HG03097 (cell line): ENCODE data around the gene SYCE1.
"Not testable (repeated sequence)": the region's sequence is repeated elsewhere in the genome, so short reads cannot be mapped to it uniquely, and the experiment has no call there.

Experiments used
- ATAC-seq: cut with Tn5 transposase; IDR thresholded peaks from one replicate; pipeline ENCODE4 v1.9.1; 2021; ENCODE audit not compliant: unreplicated experiment, low FRiP score

Gene SYCE1, protein sequence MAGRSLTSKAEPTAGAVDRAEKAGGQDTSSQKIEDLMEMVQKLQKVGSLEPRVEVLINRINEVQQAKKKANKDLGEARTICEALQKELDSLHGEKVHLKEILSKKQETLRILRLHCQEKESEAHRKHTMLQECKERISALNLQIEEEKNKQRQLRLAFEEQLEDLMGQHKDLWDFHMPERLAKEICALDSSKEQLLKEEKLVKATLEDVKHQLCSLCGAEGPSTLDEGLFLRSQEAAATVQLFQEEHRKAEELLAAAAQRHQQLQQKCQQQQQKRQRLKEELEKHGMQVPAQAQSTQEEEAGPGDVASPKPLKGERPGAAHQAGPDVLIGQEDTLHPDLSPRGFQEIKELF

DNA sequence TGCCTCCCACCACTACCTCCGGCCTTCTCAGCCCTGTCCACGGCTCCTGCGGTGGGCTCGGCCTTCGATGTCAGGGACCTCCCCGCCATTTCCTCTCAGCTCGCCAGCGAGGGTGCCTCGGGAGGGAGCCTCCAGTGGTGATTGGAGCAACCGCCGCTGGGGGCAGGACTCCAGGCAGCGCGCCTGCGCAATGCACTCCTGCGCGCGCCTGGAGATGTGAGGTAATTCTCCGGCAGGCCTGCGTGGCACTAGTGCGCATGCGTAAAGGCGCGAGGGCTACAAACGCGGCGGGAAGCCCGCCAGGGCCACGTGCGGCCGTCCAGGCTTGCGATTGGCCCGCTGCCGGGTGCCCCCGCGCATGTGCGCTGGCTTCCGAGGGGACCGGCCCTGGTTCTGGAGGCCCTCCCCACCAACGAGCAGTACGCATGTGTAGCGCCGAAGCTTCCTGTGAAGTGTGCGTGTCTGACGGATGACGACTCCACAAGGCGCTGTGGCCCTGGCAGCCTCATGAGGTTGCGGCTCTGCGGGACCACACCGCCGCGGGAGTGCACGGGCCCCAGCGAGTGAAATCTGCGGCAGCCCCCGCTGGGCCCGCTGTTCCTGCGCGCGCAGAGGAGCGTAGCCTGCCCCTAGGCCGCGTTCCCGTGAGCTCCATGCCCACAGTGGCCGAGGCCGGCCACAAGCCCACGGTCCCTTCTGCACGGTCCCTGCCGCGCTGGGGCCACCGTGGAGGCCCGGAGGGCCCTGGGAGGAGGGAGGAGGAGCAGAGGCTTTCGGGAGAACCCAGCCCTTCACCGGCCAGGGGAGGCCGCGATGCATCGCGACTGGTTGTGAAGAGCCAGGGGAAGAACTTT, at the start of gene SYCE1:
SYCE1 (minus strand) TSS at position 143 of the 854 bp plus-strand sequence; CDS start at position 89, 54 bp downstream.
- no peak for ATAC-seq

DNA sequence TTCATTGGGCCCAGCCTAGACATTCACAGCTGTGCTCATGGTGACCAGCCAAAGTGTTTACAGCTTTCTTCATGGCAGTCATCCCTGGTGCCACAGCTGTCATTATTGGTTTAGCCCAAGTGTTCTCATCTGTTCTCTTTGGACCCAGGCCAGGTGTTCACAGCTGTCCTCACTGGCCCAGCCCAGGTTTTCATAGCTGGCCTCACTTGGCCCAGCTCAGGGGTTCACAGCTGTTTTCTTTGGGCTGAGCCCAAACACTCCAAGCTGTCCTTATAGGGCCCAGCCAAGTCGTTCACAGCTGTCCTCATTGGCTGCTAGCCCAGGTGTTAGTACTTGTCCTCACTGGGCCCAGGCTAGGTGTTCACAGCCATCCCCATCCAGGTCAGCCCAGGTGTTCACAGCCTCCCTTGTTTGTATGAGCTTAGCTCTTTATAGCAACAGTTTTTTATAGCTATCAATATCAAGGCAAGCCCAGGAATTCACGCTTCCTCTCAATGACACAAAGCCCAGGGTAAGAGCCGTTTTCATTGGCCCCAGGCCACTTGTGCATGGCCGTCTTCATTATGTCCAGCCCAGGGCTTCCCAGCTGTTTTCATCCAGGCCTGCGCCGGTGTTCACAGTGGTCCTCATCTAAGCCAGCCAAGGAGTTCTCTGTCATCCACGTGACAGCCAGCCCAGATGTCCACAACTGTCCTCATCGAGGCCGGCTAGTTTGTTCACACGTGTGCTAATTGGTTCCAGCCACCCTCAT, 49.6 kb upstream of the SYCE1 start:
- no peak for ATAC-seq

DNA sequence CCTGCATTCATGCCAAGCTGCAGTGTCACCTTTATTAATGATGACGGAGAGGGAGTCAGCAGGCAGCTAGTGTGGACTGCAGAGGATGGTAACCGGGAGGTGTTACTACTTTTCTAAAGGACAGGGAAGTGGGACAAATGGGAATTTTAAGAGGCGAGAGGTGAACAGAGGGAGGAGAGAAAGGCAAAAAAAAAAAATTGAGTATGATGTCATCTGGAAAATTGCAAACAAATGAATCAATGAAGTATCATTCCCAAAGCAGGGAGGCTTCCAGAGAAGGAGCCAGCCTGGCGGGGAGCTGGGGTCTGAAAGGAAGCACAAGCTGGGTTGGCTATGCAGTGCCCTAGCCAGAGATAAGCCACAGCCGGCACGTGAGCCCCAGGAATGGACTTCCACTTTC, 48.3 kb upstream of the SYCE1 start:
- ATAC-seq = no peak

DNA sequence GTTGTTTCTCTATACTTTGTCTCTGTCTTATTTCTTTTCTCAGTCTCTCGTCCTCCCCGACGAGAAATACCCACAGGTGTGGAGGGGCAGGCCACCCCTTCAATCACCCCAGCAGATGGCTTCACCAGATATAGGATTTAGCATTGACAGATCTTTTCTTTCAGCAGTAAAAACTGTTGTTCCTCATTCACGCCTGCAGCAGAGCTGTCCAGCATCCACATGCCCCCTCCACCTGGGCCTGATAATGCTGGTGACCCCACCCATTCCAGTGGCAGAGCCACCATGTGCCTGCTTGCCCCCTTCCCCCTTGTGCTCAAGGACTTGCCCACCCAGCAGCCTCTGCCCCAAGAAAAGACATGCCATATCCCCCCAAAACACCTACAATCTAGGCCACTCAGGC, 45.7 kb upstream of the SYCE1 start:
- ATAC-seq = no peak

DNA sequence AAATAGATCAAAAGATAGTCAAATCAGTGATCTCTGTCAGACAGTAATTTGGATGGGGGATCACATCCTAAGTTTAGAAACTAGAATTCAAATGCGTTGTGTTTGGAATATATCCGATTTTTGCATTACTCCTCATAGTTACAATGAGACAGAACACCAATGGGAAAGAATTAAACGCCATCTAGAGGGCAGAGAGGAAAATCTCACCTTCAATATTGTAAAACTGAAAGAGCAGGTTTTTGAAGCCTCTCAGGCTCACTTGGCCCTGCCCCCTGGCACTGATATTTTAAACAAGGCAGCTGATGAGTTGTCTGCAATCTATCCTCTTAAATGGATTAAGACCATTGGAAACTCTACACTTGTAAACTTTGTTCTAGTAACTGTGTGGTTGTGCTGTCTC, 43.5 kb upstream of the SYCE1 start:
- no peak for ATAC-seq

DNA sequence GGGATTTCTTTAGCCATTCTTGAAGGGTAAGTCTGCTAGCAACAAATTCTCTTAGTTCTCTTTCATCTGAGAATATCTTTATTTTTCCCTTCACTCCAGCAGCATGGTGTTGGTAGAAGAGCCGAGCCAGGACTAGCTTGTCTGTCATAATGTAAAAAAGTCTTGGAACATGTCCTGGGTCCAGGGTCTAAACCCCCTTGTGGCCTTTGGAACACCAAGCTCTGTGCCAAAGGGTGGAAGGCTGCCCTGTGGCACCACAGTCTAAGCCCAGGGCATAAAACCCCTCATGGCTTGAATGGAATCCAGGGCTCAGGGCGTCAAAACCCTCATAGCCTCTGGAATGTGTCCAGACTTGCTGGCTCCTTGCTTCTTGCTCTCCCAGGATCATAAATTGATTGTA, 38.1 kb upstream of the SYCE1 start:
- ATAC-seq = not testable (repeated sequence)

DNA sequence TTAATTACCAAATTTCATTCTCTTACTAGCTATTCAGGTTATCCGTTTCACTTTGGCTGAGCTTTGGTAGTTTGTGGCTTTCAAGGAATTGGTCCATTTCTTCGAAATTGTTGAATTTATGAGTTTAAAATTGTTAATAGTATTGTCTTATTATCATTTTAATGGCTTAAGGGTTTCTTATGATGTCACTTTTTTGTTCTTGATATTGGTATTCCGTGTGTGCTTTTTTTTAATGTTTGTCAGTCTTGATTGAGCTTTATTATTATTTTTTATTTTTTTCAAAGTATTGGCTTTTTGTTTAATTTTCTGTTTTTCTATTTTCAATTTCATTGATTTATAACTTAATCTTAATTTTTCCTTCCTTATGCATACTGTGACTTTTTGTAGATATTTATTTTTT, 35.3 kb upstream of the SYCE1 start:
- ATAC-seq = no peak

DNA sequence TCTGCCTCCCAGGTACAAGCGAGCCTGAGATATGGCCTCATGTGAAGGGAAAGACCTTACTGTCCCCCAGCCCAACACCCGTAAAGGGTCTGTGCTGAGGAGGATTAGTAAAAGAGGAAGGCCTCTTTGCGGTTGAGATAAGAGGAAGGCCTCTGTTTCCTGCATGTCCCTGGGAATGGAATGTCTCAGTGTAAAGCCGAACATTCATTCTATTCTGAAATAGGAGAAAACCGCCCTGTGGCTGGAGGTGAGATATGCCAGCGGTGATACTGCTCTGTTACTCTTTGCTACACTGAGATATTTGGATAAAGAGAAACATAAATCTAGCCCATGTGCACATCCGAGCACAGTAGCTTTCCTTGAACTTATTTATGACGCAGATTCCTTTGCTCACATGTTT, 34.5 kb upstream of the SYCE1 start:
- not testable (repeated sequence) for ATAC-seq

DNA sequence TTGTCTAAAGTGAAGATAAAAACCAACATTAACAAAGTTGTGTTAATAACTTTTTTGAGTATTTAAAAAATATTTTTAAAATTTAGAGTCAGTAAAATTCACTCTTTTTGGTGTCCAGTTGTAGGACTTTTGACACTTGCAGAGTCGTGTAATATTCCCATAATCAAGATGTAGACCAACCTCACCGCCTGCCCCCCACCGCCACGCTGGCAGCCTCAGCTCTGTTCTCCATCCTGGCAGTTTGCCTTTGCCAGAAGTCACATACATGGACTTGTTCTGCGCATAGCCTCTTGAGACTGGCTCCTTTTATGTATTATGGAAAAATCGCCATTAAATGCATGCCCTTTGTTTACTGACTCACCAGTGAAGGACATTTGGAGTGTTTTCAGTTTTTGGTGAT, 27.3 kb upstream of the SYCE1 start:
- no peak for ATAC-seq

DNA sequence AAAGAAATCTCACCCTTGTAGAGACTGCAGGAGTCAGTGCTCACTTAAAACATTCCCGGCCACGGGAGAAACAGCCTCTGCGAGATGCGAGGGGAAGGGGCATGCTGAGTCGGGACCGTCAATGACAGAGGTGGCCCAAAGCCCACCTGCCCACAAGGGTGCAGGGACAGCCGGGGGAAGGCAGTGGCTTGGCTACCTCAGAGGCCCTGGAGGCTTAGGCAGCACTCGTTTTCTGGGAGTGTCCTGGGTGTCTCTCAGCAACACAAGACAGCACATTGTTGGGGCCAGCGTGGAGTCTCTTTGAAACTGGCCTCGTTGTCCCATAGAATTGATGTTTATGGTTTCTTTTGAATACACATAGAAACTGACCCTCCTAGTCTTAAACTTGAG, 25.6 kb upstream of the SYCE1 start:
- ATAC-seq = no peak

DNA sequence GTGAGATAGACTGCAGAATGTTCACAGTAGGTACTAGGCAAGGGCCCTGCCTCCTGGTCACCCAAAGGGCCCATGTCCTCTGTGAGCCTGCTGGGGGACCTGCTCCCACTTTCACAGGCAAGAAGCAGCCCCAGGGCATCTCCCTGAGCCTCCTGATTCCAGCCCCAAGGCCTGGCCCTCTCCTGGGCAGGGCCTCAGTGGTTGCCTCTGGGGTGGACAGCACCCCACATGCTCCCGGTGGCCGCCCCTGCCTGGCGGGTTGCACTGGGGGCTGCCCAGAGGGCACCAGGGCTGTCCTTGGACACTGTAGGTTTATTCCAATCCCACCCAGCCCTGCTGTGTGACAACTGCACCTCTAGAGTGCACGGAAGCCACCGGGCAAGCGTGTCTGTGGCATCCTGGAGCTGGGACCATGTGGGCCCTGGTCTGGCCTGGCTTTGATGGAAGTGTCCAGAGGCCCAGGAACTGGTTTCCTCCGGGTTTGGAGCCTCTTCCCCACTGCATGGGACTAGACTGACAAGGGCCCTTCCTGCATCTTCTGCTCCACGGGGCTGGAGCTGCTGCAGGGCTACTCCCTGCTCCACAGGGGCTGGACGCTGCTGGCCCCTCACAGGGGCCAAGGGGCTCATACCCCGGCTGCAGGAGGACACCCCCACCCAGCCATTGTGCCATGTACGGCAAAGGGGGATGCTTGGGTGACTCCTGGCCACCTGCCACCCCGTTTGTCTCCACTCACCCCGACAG, 25.0 kb upstream of the SYCE1 start:
- no peak for ATAC-seq

DNA sequence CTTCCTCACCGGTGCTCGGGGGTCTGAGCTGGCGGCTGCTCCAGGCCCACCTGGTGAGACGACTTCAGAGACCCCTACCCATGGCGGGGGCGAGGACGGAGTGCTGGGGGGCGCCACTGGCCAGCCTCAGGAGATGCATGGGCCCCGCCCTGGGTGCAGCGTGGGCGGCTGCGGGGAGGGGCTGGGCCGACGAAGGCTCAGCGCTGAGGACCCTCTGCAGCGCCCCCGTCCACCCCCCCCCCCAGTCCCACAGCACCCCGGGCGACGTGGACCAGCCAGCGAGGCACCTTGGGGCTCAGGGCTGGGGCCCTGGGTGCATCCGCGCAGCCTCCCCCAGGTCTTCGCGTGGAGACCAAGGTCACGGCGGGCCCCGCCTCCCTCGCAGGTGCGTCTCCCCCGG, 11.7 kb upstream of the SYCE1 start:
- not testable (repeated sequence) for ATAC-seq

DNA sequence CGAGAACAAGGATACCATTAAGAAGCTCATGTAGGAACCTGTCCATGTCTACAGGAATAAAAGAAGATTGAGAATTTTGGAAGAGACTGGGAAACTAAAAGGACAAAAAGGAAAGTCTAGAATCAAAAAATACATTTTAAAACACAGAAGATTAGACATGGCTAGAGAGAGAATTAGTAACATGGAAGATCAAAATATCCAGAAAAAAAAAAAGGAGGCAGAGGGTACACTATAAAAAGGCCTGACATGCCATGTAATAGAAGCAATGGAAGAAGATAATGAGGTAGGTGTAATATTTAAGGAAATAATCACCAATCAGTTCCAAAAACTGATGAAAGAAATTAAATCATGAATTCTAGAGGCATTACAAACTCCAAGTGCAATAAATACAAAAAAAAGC, 8.1 kb upstream of the SYCE1 start:
- ATAC-seq = not testable (repeated sequence)

DNA sequence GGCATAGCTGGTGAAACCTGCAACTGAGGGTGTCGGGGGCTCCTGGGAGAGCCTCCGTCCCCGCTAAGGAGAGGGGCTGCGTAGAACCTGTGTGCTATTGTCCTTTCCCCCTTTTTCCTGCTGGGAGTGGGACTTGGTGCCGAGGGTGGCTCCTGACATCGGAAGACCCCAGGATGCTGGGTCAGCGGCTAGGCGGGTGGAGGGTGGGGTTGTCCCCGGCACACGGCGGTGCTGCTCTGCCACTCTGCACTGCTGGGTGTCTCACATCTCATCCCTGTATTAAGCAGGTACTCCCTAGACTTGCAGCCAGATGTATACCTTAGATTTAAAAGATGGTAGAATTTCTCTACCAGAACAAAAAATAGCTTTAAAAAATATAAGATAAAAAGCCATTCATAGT, 6.7 kb upstream of the SYCE1 start:
- not testable (repeated sequence) for ATAC-seq

DNA sequence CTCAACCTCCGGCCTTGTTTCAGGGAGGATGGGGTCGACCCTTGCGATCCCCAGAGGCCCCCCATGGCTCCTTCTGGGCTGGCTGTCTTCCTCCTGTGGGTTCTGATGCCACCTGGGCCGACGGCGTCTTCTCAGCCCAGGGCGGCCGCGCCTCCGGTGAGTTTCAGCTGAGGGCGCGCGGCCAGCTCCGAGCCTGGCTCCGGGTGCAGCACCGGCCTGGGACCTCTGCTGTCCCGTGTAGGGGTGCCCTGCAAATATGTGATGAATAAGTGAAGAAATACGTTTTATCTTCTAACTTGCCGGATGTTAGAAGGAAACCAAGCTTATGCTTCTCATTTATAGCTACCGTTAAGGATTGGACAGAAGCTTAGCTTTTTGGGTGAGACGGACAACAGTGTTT, 4.4 kb upstream of the SYCE1 start:
- not testable (repeated sequence) for ATAC-seq

DNA sequence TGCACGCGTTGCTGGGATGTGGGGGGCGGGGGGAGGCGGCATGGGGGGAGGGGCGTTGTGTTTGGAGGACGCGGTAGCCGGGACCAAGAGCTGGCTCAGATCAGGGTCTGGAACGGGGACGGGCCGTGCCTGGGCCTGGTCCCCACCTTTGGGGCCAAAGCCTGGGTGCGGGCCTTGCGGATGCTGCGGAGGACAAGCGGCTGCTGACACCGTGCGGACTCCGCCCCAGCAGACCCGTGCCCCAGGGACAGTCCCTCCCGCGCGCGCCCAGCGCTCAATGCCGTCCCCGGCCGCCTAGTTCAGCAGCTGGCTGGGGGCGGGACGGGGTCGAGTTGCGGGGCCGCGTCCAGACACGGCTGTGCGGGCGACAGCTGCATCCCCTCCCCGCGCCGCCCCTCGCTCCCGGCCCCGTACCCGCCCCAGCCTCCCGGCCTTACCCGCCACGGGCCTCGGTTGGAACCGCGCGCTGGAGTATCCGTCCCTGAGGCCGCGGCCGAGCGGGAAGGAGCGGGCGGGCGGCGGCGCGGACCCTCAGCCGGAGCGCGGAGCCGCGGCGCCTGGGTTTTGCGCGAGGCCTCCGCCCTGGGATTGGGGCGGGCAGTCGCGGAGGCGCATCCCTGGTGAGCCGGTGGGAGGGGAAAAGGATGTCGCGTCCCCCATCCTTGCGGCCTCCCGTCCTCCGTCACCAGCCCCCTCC, 3.6 kb upstream of the SYCE1 start:
- not testable (repeated sequence) for ATAC-seq

DNA sequence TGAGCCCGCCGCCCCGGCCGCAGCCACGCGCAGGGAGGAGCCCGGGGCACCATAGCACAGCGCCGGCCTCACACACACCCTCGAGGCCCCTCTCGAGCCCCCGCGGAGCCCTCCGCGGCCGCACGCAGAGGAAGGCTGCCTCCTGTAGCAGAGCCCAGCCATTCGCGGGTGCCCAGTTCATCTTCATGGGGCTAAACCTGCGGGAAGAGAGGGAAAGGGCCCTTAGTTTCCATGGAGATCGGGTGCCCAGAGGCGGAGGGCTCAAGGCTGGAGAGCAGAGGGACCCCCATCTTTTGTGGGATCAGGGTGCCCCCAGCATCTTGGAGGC, 2.9 kb upstream of the SYCE1 start:
- no peak for ATAC-seq

DNA sequence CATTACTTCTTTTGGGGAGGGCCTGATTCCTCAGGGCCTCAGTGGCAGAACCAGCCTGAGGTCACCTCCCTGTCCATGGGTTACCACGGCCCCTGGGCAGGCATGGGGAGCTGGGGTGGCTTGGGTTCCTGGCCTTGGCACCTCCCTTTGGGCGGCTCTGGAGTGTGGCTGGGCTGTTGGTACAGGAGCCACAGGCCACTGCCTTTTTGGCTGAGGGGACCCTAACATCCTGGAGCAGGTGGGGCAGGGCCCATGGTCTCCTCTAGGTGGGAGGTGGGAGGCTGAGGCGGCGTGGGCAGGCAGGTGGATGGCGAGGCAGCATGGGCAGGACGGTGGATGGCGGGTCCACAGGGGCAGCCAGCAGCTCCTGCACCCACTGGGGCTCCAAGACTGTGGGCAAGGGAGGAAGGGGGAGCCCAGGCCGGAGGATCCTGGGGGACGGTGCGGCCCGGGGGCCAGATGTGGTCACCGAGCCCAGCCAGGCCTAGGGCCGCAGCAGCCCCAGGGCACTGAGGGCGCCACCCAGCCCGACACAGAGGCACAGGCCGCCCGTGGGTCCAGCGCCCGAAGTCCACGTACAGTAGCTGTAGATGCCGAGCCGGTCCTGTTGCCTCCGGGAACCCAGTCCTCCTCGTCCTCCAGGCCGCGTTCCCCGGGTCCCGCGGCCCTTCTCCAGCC, 2.4 kb upstream of the SYCE1 start:
- ATAC-seq = no peak

DNA sequence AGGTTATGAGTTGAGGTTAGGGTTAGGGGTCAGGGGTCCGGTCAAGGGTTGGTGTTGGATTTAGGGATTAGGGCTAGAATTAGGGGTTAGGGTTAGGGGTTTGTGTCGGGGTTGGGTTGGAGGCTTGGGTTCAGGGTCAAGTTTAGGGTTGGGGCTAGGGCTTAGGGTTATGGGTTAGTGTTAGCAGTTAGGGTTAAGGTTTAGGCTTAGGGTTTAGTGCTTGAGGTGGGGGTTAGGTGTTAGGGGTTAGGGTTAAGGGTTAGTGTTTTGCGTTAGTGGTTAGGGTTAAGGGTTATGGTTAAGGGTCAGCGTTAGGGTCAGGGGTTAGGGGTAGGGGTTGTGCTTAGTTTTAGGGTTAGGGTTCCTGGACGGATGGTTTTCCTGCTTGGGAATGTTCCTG, 1.7 kb upstream of the SYCE1 start:
- ATAC-seq = no peak

DNA sequence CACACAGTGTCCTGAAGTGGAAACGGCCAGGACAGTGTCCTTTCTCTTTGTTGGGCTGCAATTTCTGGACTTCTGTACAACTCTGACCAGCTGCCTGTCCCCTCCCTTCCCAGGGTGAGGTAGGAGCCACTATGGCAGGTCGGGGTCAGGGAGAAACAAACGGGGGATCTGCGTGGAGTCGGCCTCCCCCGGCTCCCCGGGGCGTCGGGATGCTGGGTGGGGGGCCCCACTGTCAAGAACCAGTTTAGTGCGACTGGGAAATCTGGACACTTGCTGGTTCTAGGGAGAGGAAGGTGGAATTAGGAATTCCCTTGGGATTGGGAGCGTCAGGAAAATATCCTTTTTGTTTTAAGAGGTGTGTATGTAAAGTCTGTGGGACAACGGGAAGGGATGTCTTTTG, 567 bp downstream of the SYCE1 start:
- ATAC-seq = no peak
